Astrocyte (in vitro differentiated cells and primary cell): Measurements from ENCODE around the gene MPV17L. TPM values are rescaled to one million over a fixed set of nuclear protein-coding genes. Genes with fewer than 3 reads are reported as not detected.
"Not testable (repeated sequence)": the region's sequence is repeated elsewhere in the genome, so short reads cannot be mapped to it uniquely, and the experiment has no call there.

Experiments used
- DNase-seq: peaks from one replicate; pipeline ENCODE4 v3.0.0-alpha.2; 2010; ENCODE audit warnings: low read depth
- FAIRE-seq: peaks from 2 replicates; lab custom pipeline; 2011; peaks lifted over from hg19 to GRCh38; lab: Jason Lieb, UNC
- H2AFZ ChIP-seq: 2 replicates; pipeline ENCODE4 v1.6.0; 2012; ENCODE audit warnings: low read depth, low read length, inconsistent platforms
- H3K27ac ChIP-seq: 2 replicates; pipeline ENCODE4 v1.5.1; 2011; ENCODE audit warnings: low read depth, low read length, inconsistent platforms
- H3K27me3 ChIP-seq: 2 replicates; pipeline ENCODE4 v1.6.0; 2011; ENCODE audit warnings: low read length, inconsistent platforms; ENCODE audit not compliant: insufficient read depth
- H3K36me3 ChIP-seq: 2 replicates; pipeline ENCODE4 v1.5.1; 2011; ENCODE audit warnings: low read length, inconsistent platforms; ENCODE audit not compliant: insufficient read depth
- H3K4me1 ChIP-seq: 2 replicates; pipeline ENCODE4 v1.5.1; 2011; ENCODE audit warnings: low read length, inconsistent platforms; ENCODE audit not compliant: insufficient read depth
- H3K4me2 ChIP-seq: 2 replicates; pipeline ENCODE4 v1.6.0; 2012; ENCODE audit warnings: low read length, inconsistent platforms
- H3K4me3 ChIP-seq: 2 replicates; pipeline ENCODE4 v1.5.1; 2011; ENCODE audit warnings: low read depth, mild to moderate bottlenecking, low read length, inconsistent platforms; ENCODE audit not compliant: insufficient read depth
- H3K79me2 ChIP-seq: 2 replicates; pipeline ENCODE4 v1.6.0; 2012; ENCODE audit warnings: mild to moderate bottlenecking, low read length, inconsistent platforms; ENCODE audit not compliant: insufficient read depth
- H3K9ac ChIP-seq: 2 replicates; pipeline ENCODE4 v1.6.0; 2012; ENCODE audit warnings: mild to moderate bottlenecking, low read length, inconsistent platforms
- H3K9me3 ChIP-seq: 2 replicates; pipeline ENCODE4 v1.5.1; 2012; ENCODE audit warnings: low read depth, mild to moderate bottlenecking, low read length, inconsistent platforms; ENCODE audit not compliant: insufficient read depth
- H4K20me1 ChIP-seq: 2 replicates; pipeline ENCODE4 v1.6.0; 2012; ENCODE audit warnings: low read length, inconsistent platforms; ENCODE audit not compliant: insufficient read depth
- H3K27ac Mint-ChIP-seq: one replicate; pipeline ENCODE4 v1.8.0; 2021; ENCODE audit warnings: mild to moderate bottlenecking, mixed read lengths; ENCODE audit not compliant: unreplicated experiment
- H3K27me3 Mint-ChIP-seq: one replicate; pipeline ENCODE4 v1.8.0; 2021; ENCODE audit warnings: low read depth, mixed read lengths; ENCODE audit not compliant: unreplicated experiment
- H3K36me3 Mint-ChIP-seq: one replicate; pipeline ENCODE4 v1.8.0; 2021; ENCODE audit warnings: low read depth, mixed read lengths; ENCODE audit not compliant: unreplicated experiment
- H3K4me1 Mint-ChIP-seq: one replicate; pipeline ENCODE4 v1.8.0; 2021; ENCODE audit warnings: low read depth, mixed read lengths; ENCODE audit not compliant: unreplicated experiment
- H3K4me3 Mint-ChIP-seq: one replicate; pipeline ENCODE4 v1.8.0; 2021; ENCODE audit warnings: mild to moderate bottlenecking, moderate library complexity, mixed read lengths; ENCODE audit not compliant: unreplicated experiment
- H3K9me3 Mint-ChIP-seq: one replicate; pipeline ENCODE4 v1.8.0; 2021; ENCODE audit warnings: mild to moderate bottlenecking, mixed read lengths; ENCODE audit not compliant: unreplicated experiment
- CTCF ChIP-seq: IDR thresholded peaks from 2 replicates; pipeline ENCODE4 v1.5.1; 2011; ENCODE audit warnings: low read depth, mild to moderate bottlenecking, inconsistent platforms, low read length, moderate library complexity; ENCODE audit not compliant: insufficient read depth
- EZH2 ChIP-seq: IDR thresholded peaks from 2 replicates; pipeline ENCODE4 v1.6.1; 2012; ENCODE audit warnings: mild to moderate bottlenecking, low read length, inconsistent platforms; ENCODE audit not compliant: insufficient read depth
- total RNA-seq: library from RNA; stranded (reverse); gene quantifications from 2 replicates; pipeline ENCODE4 v1.2.1, GENCODE V29; 2021

MPV17L gene
- total RNA-seq, 1 donor from 2014 or later = 0.73 TPM

DNA sequence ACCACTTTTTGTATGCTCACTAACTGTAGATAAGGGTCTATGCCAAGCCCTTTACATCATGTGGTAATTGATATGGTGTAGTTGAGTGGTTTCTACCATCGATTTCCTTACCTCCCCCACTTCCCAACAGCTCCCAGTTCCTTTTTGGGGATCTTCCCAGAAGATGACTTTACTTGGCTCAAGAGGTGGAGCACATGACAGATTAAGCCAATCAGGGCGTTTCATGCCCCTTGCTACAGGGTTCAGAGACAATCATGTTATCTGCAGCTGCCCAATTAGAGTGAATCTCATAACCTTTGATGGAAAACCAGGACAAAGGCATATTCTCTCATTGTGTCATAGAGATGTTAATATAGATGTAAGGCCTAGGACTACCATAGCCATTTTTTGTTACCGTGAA is 22.7 kb downstream of the MPV17L start:
- no peaks in the 10 kb centered on the region for H3K9me3 Mint-ChIP-seq
- Histone ChIP-seq H3K9ac (no peak overlapping the region), H2AFZ (no peak overlapping the region), H3K27ac (no peak overlapping the region), H3K4me2 (no peak overlapping the region), H3K27me3 (no peaks in the 10 kb centered on the region), H3K4me3 (no peak overlapping the region), H3K9me3 (no peaks in the 10 kb centered on the region), H3K4me1 (no peaks in the 10 kb centered on the region), H3K36me3 (no peaks in the 10 kb centered on the region), H4K20me1 (no peaks in the 10 kb centered on the region), H3K79me2 (no peaks in the 10 kb centered on the region)
- H3K4me1 Mint-ChIP-seq = peaks cover 6% of the 10 kb centered on the region
- no peak overlapping the region for H3K4me3 Mint-ChIP-seq
- no peaks in the 10 kb centered on the region for H3K36me3 Mint-ChIP-seq
- H3K27me3 Mint-ChIP-seq = peaks cover 2% of the 10 kb centered on the region
- no peak for TF ChIP-seq EZH2
- TF ChIP-seq CTCF = no peak
- FAIRE-seq (no peak), DNase-seq (no peak)
- no peak overlapping the region for H3K27ac Mint-ChIP-seq

- not testable (repeated sequence) for H3K9me3 Mint-ChIP-seq, H3K9me3 ChIP-seq, H3K79me2 ChIP-seq, H3K4me3 ChIP-seq, FAIRE-seq, H3K36me3 Mint-ChIP-seq, H3K27ac Mint-ChIP-seq, DNase-seq, H3K27ac ChIP-seq, H3K9ac ChIP-seq, H3K4me1 ChIP-seq, H3K36me3 ChIP-seq, H3K4me2 ChIP-seq, H4K20me1 ChIP-seq, H3K4me1 Mint-ChIP-seq, H2AFZ ChIP-seq, H3K27me3 ChIP-seq, H3K4me3 Mint-ChIP-seq
- H3K27me3 Mint-ChIP-seq = peaks cover 13% of the 10 kb centered on the region
These were observed 26.1 kb downstream of the MPV17L start for GRCh38 chr16:15421696-15422095.

DNA sequence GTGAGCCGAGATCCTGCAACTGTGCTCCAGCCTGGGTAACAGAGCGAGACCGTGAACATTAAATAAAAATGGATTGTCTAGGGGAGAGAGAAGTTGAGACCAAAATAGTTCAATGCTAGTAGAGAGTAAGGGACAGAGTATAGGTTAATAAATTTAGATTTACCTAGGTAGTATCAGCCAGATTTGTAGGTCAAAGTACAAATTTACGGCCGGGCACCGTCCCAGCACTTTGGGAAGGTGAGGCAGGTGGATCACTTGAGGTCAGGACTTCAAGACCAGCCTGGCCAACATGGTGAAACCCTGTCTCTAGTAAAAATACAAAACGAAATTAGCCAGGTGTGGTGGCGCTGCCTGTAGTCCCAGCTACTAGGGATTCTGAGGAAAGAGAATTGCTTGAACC is 26.7 kb downstream of the MPV17L start:
- no peak for TF ChIP-seq CTCF
- TF ChIP-seq EZH2 = no peak
- Histone ChIP-seq H3K27me3 (peaks cover 5% of the 10 kb centered on the region), H3K27ac (no peak overlapping the region), H3K9ac (no peak overlapping the region), H3K79me2 (no peaks in the 10 kb centered on the region), H3K4me1 (no peaks in the 10 kb centered on the region), H3K9me3 (no peaks in the 10 kb centered on the region), H3K36me3 (no peaks in the 10 kb centered on the region), H4K20me1 (no peaks in the 10 kb centered on the region), H3K4me2 (no peak overlapping the region), H2AFZ (no peak overlapping the region), H3K4me3 (no peak overlapping the region)
- DNase-seq = no peak
- Mint-ChIP-seq H3K27ac (no peak overlapping the region), H3K4me1 (no peaks in the 10 kb centered on the region), H3K4me3 (no peak overlapping the region), H3K36me3 (no peaks in the 10 kb centered on the region), H3K9me3 (no peaks in the 10 kb centered on the region), H3K27me3 (peaks cover 13% of the 10 kb centered on the region)
- FAIRE-seq = no peak
